ENCODE data around the gene LRRC75A.

- no peak for TF ChIP-seq CTCF (IDR thresholded peaks at IDR 0.05)
- TF ChIP-seq POLR2A (IDR thresholded peaks at IDR 0.05), result no peak
Observed at GRCh38 chr17:16439811-16440351, 52.1 kb downstream of the LRRC75A start.
